ENCODE results near the gene XXYLT1. TPM values are rescaled to one million over a fixed set of nuclear protein-coding genes. Genes with fewer than 3 reads are reported as not detected.

Gene XXYLT1
- total and polyA plus RNA-seq, 2 of the 8 experiments (the other 6 are each of a cell fraction or from before 2014, with no cell fraction given): 18.9 to 23.8 TPM

DNA sequence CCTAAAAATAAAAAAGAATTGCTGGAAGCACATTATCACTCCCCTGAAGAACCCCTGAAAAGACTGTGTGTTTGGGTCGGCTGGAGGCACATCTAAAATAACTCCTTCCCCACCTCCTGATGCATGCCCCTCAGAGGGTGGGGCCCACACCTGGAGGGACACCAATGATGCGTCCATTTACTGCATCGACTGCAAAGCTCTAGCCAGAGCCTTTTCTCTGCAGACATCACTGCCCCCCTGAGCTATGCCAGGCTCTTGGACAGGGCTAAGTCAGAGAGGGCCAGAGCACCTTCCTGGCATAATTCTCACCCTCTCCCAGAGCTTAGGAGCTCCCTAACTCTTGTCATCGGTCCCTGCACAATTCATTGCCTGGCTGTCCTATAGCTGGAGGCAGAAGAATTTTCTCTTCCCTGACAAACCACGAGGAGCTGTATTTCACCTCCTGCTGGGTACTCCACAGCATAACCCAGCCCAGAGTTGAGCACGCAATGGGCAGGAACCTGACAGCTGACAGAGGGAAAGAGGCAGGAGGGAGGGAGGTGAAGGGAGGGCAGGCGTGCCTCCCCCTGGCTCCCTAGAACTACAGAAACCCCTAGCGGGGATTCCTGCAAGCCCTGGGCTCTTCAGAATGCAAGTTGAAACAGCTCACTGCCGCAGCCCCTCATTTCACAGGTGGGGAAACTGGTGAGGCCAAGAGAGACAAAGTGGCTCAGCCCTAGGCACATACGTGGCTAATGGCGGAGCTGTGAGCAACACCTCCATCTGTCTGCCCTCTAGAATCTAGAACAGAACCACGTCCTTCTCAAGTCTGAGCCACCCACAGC is 46.6 kb downstream of the XXYLT1 start:
- H3K36me3 ChIP-seq (ENCODE audit: control insufficient read depth in 2 of 4, insufficient read depth in 4 of 4, low read length in 3 of 4): peaks cover 0 to 4% (median 2%) of the 10 kb centered on the region in 4 experiments; a peak in 3 of 8 replicates
- 84% methylated on average over 12 of the region's 12 CpGs; no CpG with 5 or more reads in 1 of the 2 experiments for WGBS, 2 experiments (ENCODE audit: extremely low coverage in 1 of 2, insufficient coverage in 1 of 2, insufficient read length in 1 of 2, insufficient replicate concordance in 2 of 2, low coverage in 1 of 2, low lambda C conversion rate in 2 of 2, missing lambda C conversion rate in 1 of 2)
- H3K14ac ChIP-seq (ENCODE audit: insufficient read length): no peak overlapping the region
- no peak overlapping the region for H2BK15ac ChIP-seq (ENCODE audit: low read length)
- H3K9me3 ChIP-seq (ENCODE audit: insufficient read depth in 2 of 2, low read depth in 1 of 2, low read length in 1 of 2): no peaks in the 10 kb centered on the region
- peaks cover 0 to 24% of the 10 kb centered on the region in 2 experiments; a peak in 2 of 4 replicates for H3K79me2 ChIP-seq (ENCODE audit: control insufficient read depth in 1 of 2, insufficient read depth in 2 of 2, low read length in 2 of 2)
- peak overlapping the region; percentile 69 for H3K4ac ChIP-seq (replicated peaks; ENCODE audit: insufficient read length, low read depth, low read length)
- no peak overlapping the region for H3K4me3 ChIP-seq (ENCODE audit: extremely low read depth in 1 of 4, insufficient read depth in 2 of 4, low read depth in 3 of 4, low read length in 4 of 4)
- no peak overlapping the region for H3K4me2 ChIP-seq (ENCODE audit: insufficient read depth in 1 of 2, low read depth in 2 of 2, low read length in 2 of 2)
- H3K27me3 ChIP-seq (replicated peaks in 1 of 4; ENCODE audit: control insufficient read depth in 3 of 4, extremely low read depth in 1 of 4, insufficient read depth in 3 of 4, low read length in 3 of 4): no peaks in the 10 kb centered on the region
- CTCF ChIA-PET (ENCODE audit: partially characterized antibody): interaction anchor here (0.6 to 1.7 kb wide), 14 partner anchors 14 to 1722 kb away, joined by 3 to 7 read pairs (median 3); partner anchors contain the start of gene LSG1
- H3K9ac ChIP-seq (replicated peaks in 1 of 4; ENCODE audit: extremely low read depth in 1 of 4, low read depth in 3 of 4, low read length in 3 of 4): no peak overlapping the region
- no peak overlapping the region for H2AFZ ChIP-seq (ENCODE audit: low read length)
- peak in 1 of 2 experiments; percentile 46 for DNase-seq (ENCODE audit: low read depth in 1 of 2, low spot score in 2 of 2)
- H4K8ac ChIP-seq (ENCODE audit: extremely low read depth, insufficient read depth, low read length): no peak overlapping the region
- H3K4me1 ChIP-seq (replicated peaks in 1 of 4; ENCODE audit: control insufficient read depth in 3 of 4, insufficient read depth in 4 of 4, low read length in 3 of 4): peaks cover 0 to 14% (median 7%) of the 10 kb centered on the region in 4 experiments; a peak in 6 of 7 replicates
- peaks cover 2 to 5% of the 10 kb centered on the region in 2 experiments for H4K20me1 ChIP-seq (replicated peaks in 1 of 2; ENCODE audit: control insufficient read depth in 1 of 2, insufficient read depth in 2 of 2, low read length in 2 of 2)
- H2BK5ac ChIP-seq (ENCODE audit: low read depth, low read length): no peak overlapping the region; the same call in 1 of the 2 replicates
- no peak overlapping the region for H2BK20ac ChIP-seq (ENCODE audit: low read length)
- H4K5ac ChIP-seq (ENCODE audit: insufficient read length, low read depth, low read length): no peak overlapping the region
- no peak overlapping the region for H4K91ac ChIP-seq (replicated peaks; ENCODE audit: insufficient read length, low read length)
- POLR2A ChIA-PET (ENCODE audit: partially characterized antibody): interaction anchor here (0.9 to 1.2 kb wide), 4 partner anchors 10 to 31 kb away, joined by 3 to 4 read pairs (median 4); no protein-coding TSS in a partner anchor
- no peak overlapping the region for H2AK5ac ChIP-seq (ENCODE audit: low read depth, low read length)
- no peak overlapping the region for H2BK12ac ChIP-seq (ENCODE audit: low read depth, low read length)
- H3K23ac ChIP-seq (ENCODE audit: insufficient read length): no peak overlapping the region
- no peak overlapping the region for H3K27ac ChIP-seq (ENCODE audit: low read depth, low read length)
- FAIRE-seq: no peak
- no peak overlapping the region for H3K56ac ChIP-seq (replicated peaks; ENCODE audit: insufficient read length, low read depth, low read length)
- H3K23me2 ChIP-seq (ENCODE audit: low read depth, low read length): no peaks in the 10 kb centered on the region
- no peak overlapping the region for H2BK120ac ChIP-seq (replicated peaks; ENCODE audit: low read depth, low read length)
- H3K18ac ChIP-seq (ENCODE audit: extremely low read depth, low read length): no peak overlapping the region; the same call in 1 of the 2 replicates
- peaks cover 16% of the 10 kb centered on the region for H3K79me1 ChIP-seq (ENCODE audit: low read depth, low read length)
- no peak for TF ChIP-seq ASH2L (IDR thresholded peaks at IDR 0.05; ENCODE audit: low read length)
- no peak for TF ChIP-seq RXRA (IDR thresholded peaks at IDR 0.05; ENCODE audit: insufficient read depth, low read depth, low read length)
- no peak for TF ChIP-seq JUN (IDR thresholded peaks at IDR 0.05; ENCODE audit: low read depth, low read length)
- TF ChIP-seq HDAC6 (IDR thresholded peaks at IDR 0.05; ENCODE audit: low read depth, low read length): no peak
- TF ChIP-seq, protein P1, sequence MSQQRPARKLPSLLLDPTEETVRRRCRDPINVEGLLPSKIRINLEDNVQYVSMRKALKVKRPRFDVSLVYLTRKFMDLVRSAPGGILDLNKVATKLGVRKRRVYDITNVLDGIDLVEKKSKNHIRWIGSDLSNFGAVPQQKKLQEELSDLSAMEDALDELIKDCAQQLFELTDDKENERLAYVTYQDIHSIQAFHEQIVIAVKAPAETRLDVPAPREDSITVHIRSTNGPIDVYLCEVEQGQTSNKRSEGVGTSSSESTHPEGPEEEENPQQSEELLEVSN (IDR thresholded peaks at IDR 0.05): no peak
- TF ChIP-seq, protein P2, sequence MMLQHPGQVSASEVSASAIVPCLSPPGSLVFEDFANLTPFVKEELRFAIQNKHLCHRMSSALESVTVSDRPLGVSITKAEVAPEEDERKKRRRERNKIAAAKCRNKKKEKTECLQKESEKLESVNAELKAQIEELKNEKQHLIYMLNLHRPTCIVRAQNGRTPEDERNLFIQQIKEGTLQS (IDR thresholded peaks at IDR 0.05; ENCODE audit: insufficient read depth, low read depth, low read length): no peak
- TF ChIP-seq SRF (IDR thresholded peaks at IDR 0.05; ENCODE audit: low read depth, low read length): no peak
- no peak for TF ChIP-seq YY1 (IDR thresholded peaks at IDR 0.05; ENCODE audit: low read depth, low read length)
- TF ChIP-seq, protein P3, sequence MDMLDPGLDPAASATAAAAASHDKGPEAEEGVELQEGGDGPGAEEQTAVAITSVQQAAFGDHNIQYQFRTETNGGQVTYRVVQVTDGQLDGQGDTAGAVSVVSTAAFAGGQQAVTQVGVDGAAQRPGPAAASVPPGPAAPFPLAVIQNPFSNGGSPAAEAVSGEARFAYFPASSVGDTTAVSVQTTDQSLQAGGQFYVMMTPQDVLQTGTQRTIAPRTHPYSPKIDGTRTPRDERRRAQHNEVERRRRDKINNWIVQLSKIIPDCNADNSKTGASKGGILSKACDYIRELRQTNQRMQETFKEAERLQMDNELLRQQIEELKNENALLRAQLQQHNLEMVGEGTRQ (IDR thresholded peaks at IDR 0.05; ENCODE audit: low read length): no peak
